HL-60/S4 treated with retinoic acid at 250 ng/mL for 4 days and 3 days (cell line): ENCODE results near the gene SCAF1.
"Not testable (repeated sequence)": the region's sequence is repeated elsewhere in the genome, so short reads cannot be mapped to it uniquely, and the experiment has no call there.

Experiments used
- in situ Hi-C: fragments of 300-500 bp; cut with MboI; formaldehyde crosslinking; loops from 2 replicates; pipeline ENCODE4 v1.7.0; 2022; ENCODE audit warnings: low sequenced_read_pairs

SCAF1 gene

GRCh38 chr19:49615861-49616260 lies 26.1 kb upstream of the SCAF1 start:
- in situ Hi-C loops = no loop called here

GRCh38 chr19:49616532-49616931 lies 25.5 kb upstream of the SCAF1 start:
- in situ Hi-C loops = no loop called here

GRCh38 chr19:49616945-49617344 lies 25.1 kb upstream of the SCAF1 start:
- in situ Hi-C loops = no loop called here

- in situ Hi-C loops = not testable (repeated sequence)
Observed at GRCh38 chr19:49617860-49618259, 24.1 kb upstream of the SCAF1 start.

GRCh38 chr19:49624967-49625910 lies 16.8 kb upstream of the SCAF1 start:
- in situ Hi-C loops = no loop called here

- in situ Hi-C loops = no loop called here
Observed at GRCh38 chr19:49626226-49626625, 15.8 kb upstream of the SCAF1 start.

GRCh38 chr19:49629659-49630058 lies 12.3 kb upstream of the SCAF1 start:
- in situ Hi-C loops = no loop called here

GRCh38 chr19:49631014-49631588 lies 10.9 kb upstream of the SCAF1 start:
- in situ Hi-C loops = no loop called here

GRCh38 chr19:49631610-49632192 lies 10.3 kb upstream of the SCAF1 start:
- in situ Hi-C loops = no loop called here

GRCh38 chr19:49632576-49632975 lies 9.4 kb upstream of the SCAF1 start:
- in situ Hi-C loops = no loop called here

- in situ Hi-C loops = not testable (repeated sequence)
Observed at GRCh38 chr19:49633273-49633672, 8.7 kb upstream of the SCAF1 start.

- in situ Hi-C loops = no loop called here
Observed at GRCh38 chr19:49635530-49636232, 6.3 kb upstream of the SCAF1 start.

- in situ Hi-C loops = no loop called here
Observed at GRCh38 chr19:49636233-49636932, 5.6 kb upstream of the SCAF1 start.

GRCh38 chr19:49637821-49638738 lies 3.9 kb upstream of the SCAF1 start:
- in situ Hi-C loops = no loop called here

- in situ Hi-C loops = no loop called here
Observed at GRCh38 chr19:49639401-49640112, 2.5 kb upstream of the SCAF1 start.

- in situ Hi-C loops = no loop called here
Observed at GRCh38 chr19:49640113-49640898, 1.7 kb upstream of the SCAF1 start, which contains the start of gene RRAS. Gene RRAS (minus strand): TSS chr19:49640143. CDS start chr19:49640098, 45 bp downstream.

GRCh38 chr19:49642492-49643035 lies 555 bp downstream of the SCAF1 start:
- in situ Hi-C loops = no loop called here

- in situ Hi-C loops = no loop called here
Observed at GRCh38 chr19:49643466-49643865, 1.5 kb downstream of the SCAF1 start.
